Heart right ventricle (tissue), 16 donors: ENCODE data around the gene CDH15. TPM values are rescaled to one million over a fixed set of nuclear protein-coding genes. Genes with fewer than 3 reads are reported as not detected.

Experiments
- ATAC-seq, 8 donors: fragments of 200-7000 bp; cut with Tn5 transposase; one replicate each; pipeline ENCODE4 v1.9.1; 2020; ENCODE audit warnings: mild to moderate bottlenecking in 8 of 8, moderate library complexity in 8 of 8, moderate number of reproducible peaks in 1 of 8
- DNase-seq, 2 donors: peaks; one replicate each; pipeline ENCODE4 v3.0.0-alpha.2; 2020
- H3K27ac ChIP-seq, 10 donors: fragments of 200-600 bp; sonication (generic) in 2 of 10; one replicate each; pipeline versions ENCODE4 v1.5.0 to v1.8.0; 2020 to 2022; ENCODE audit warnings: mild to moderate bottlenecking in 3 of 10
- H3K27me3 ChIP-seq, 7 donors: fragments of 200-600 bp; one replicate each; pipeline ENCODE4 v1.8.0; 2021 to 2022; ENCODE audit warnings: mild to moderate bottlenecking in 2 of 7
- H3K36me3 ChIP-seq, 9 donors: fragments of 200-600 bp; sonication (generic) in 1 of 9; one replicate each; pipeline versions ENCODE4 v1.5.0 to v1.8.0; 2020 to 2022; ENCODE audit warnings: mild to moderate bottlenecking in 2 of 9
- H3K4me1 ChIP-seq, 9 donors: fragments of 200-600 bp; sonication (generic) in 1 of 9; one replicate each; pipeline versions ENCODE4 v1.5.0 to v1.8.0; 2020 to 2022; ENCODE audit warnings: mild to moderate bottlenecking in 4 of 9
- H3K4me3 ChIP-seq, 10 donors: fragments of 200-600 bp; sonication (generic) in 2 of 10; one replicate each; pipeline versions ENCODE4 v1.5.0 to v1.8.0; 2020 to 2022; ENCODE audit warnings: mild to moderate bottlenecking in 7 of 10, moderate library complexity in 2 of 10
- H3K9me3 ChIP-seq, 11 donors: fragments of 200-600 bp in 10 of 11; sonication (generic) in 2 of 11; one replicate each; pipeline versions ENCODE4 v1.5.0 to v1.8.0; 2013 to 2022; ENCODE audit warnings: mild to moderate bottlenecking in 2 of 11, control low read depth in 1 of 11, moderate library complexity in 1 of 11
- CTCF ChIP-seq, 9 donors: fragments of 200-600 bp; sonication (generic) in 2 of 9; IDR thresholded peaks; one replicate each; pipeline versions ENCODE4 v1.5.0 to v1.8.0; 2021 to 2022; ENCODE audit warnings: antibody characterized with exemption in 9 of 9, mild to moderate bottlenecking in 5 of 9, moderate library complexity in 1 of 9
- WGBS, 2 donors: extraction: QIAGEN DNeasy Blood & Tissue Kit; methylation state at CpG; one replicate each; pipeline ENCODE4 v1.1.7; 2013; ENCODE audit warnings: inconsistent platforms in 1 of 2; 5-methylcytosine and 5-hydroxymethylcytosine counted together
- intact Hi-C, 10 donors: fragments of 100-400 bp; cut with DNase I; formaldehyde crosslinking; loops; one replicate each; pipeline versions ENCODE4 v1.11.1 to v1.14.2; 2022
- polyA plus RNA-seq, 2 donors: library from polyadenylated mRNA; stranded (reverse); fragments of 200-250 nt; gene quantifications; one replicate each; pipeline ENCODE4 v1.2.3, GENCODE V29; 2013
- total RNA-seq, 10 donors: library from RNA; stranded (reverse); fragmentation: NEBNext Ultra II Directional in 3 of 10; extraction: Animal tissue kit (Norgen Biotek cat#: 25700) in 3 of 10; gene quantifications; one replicate each; pipeline versions ENCODE4 v1.2.1 to v1.2.4, GENCODE V29; 2021 to 2023
- donor health status: Arrhythmogenic right ventricular cardiomyopathy.
- donor health status: ischemic (EF 13 %, LVEDD 7.1; RV severe dilation, severe dysfunction).
- donor health status: healthy with polysubstance abuse.
- donor health status: DM: no; HTN: yes; CAD: no.
- donor health status: DM: no; HTN: no; CAD: no.
- donor health status: ischemic (EF 25% LVEDD 6.9; RV normal size, moderate dysfunction).
- donor health status: ischemic (EF 25% LVEDD 5.7; RV mildly dilated, moderate dysfunction).
- donor health status: healthy.
- donor health status: DM: yes; HTN: yes; CAD: no.
- donor health status: Ischemic cardiomyopathy.
- donor health status: ischemic (EF 35%, LVEDD 5.7; RV mildly dilated, moderate dysfunction).
- donor health status: nonischemic (EF 11% LVEDD 7.7; RV severe dilation, severe dysfunction).
- donor health status: DM: yes; HTN: yes; CAD: no.
- donor health status: PGD.
- donor health status: ischemic (EF 29% LVEDD 5.4; RV normal size, mild dysfunction).
- donor health status: nonischemic (EF 23%, LVEDD 6.1; RV moderate dilation, normal function).

CDH15 gene
- total and polyA plus RNA-seq, 12 donors = 0.08 to 0.45 (median 0.16) TPM; not detected in 9

- DNase-seq = no peak
- H3K4me1 ChIP-seq = no peaks in the 10 kb centered on the region
- no peak for ATAC-seq
- H3K36me3 ChIP-seq = no peaks in the 10 kb centered on the region
- H3K9me3 ChIP-seq = no peaks in the 10 kb centered on the region
- peaks cover 7 to 66% (median 42%) of the 10 kb centered on the region in 7 donors for H3K27me3 ChIP-seq
- H3K4me3 ChIP-seq = no peak overlapping the region
- intact Hi-C loops = loop anchor here in 1 of 10 donors (10.0 kb wide), 1 partner anchor 364 kb away; the partner anchor contains the start of gene APRT
- TF ChIP-seq CTCF (IDR thresholded peaks at IDR 0.05) = no peak
- WGBS, 2 donors = 76 to 79% methylated on average over 24 of the region's 24 CpGs
- no peak overlapping the region for H3K27ac ChIP-seq
Measured at GRCh38 chr16:89178453-89179147, 7.1 kb downstream of the CDH15 start.

- H3K9me3 ChIP-seq = no peaks in the 10 kb centered on the region
- DNase-seq (no peak), ATAC-seq (no peak)
- WGBS, 2 donors = 88 to 90% methylated on average over 19 of the region's 19 CpGs
- no peak overlapping the region for H3K4me3 ChIP-seq
- H3K36me3 ChIP-seq = no peaks in the 10 kb centered on the region
- intact Hi-C loops = loop anchor here in 1 of 10 donors (10.0 kb wide), 1 partner anchor 364 kb away; the partner anchor contains the start of gene APRT
- H3K27me3 ChIP-seq = peaks cover 7 to 66% (median 42%) of the 10 kb centered on the region in 7 donors
- no peak overlapping the region for H3K27ac ChIP-seq
- no peaks in the 10 kb centered on the region for H3K4me1 ChIP-seq
- TF ChIP-seq CTCF (IDR thresholded peaks at IDR 0.05) = no peak
Measured at GRCh38 chr16:89179148-89179484, 7.6 kb downstream of the CDH15 start.

GRCh38 chr16:89179656-89180315 is 8.2 kb downstream of the CDH15 start:
- H3K4me3 ChIP-seq = no peak overlapping the region
- 77 to 81% methylated on average over 25 of the region's 25 CpGs for WGBS, 2 donors
- H3K4me1 ChIP-seq = no peaks in the 10 kb centered on the region
- no peaks in the 10 kb centered on the region for H3K9me3 ChIP-seq
- H3K27me3 ChIP-seq = peaks cover 7 to 66% (median 42%) of the 10 kb centered on the region in 7 donors
- H3K27ac ChIP-seq = no peak overlapping the region
- intact Hi-C loops = loop anchor here in 1 of 10 donors (10.0 kb wide), 1 partner anchor 365 kb away; the partner anchor contains the start of gene APRT
- H3K36me3 ChIP-seq = no peaks in the 10 kb centered on the region
- TF ChIP-seq CTCF (IDR thresholded peaks at IDR 0.05) = no peak
- ATAC-seq (no peak), DNase-seq (no peak)

- no peaks in the 10 kb centered on the region for H3K36me3 ChIP-seq
- no peaks in the 10 kb centered on the region for H3K9me3 ChIP-seq
- 43 to 51% methylated on average over 13 of the region's 13 CpGs for WGBS, 2 donors
- no peak overlapping the region for H3K27ac ChIP-seq
- H3K27me3 ChIP-seq = peaks cover under 1 to 38% (median 27%) of the 10 kb centered on the region in 7 donors
- no peak overlapping the region for H3K4me3 ChIP-seq
- intact Hi-C loops = no loop called here
- ATAC-seq = no peak
- peak in 1 of 2 donors; percentile 1 for DNase-seq
- no peak for TF ChIP-seq CTCF (IDR thresholded peaks at IDR 0.05)
- H3K4me1 ChIP-seq = no peaks in the 10 kb centered on the region
Measured at GRCh38 chr16:89183463-89183862, 11.9 kb downstream of the CDH15 start.
